ENCODE results near the gene MAMDC4.

The MAMDC4 gene

GRCh38 chr9:136849960-136850865 lies 1.9 kb upstream of the MAMDC4 start:
- DNase-seq (ENCODE audit: low spot score): no peak

- DNase-seq (ENCODE audit: low spot score): no peak
Observed at GRCh38 chr9:136850866-136851775, 1.0 kb upstream of the MAMDC4 start.

- no peak for DNase-seq (ENCODE audit: low spot score)
Observed at GRCh38 chr9:136852664-136853595, 784 bp downstream of the MAMDC4 start.

GRCh38 chr9:136853596-136854112 lies 1.5 kb downstream of the MAMDC4 start:
- no peak for DNase-seq (ENCODE audit: low spot score)

- no peak for DNase-seq (ENCODE audit: low spot score)
Observed at GRCh38 chr9:136854113-136854841, 2.1 kb downstream of the MAMDC4 start.

- DNase-seq (ENCODE audit: low spot score): no peak
Observed at GRCh38 chr9:136854842-136855460, 2.8 kb downstream of the MAMDC4 start.

- no peak for DNase-seq (ENCODE audit: low spot score)
Observed at GRCh38 chr9:136855461-136856078, 3.4 kb downstream of the MAMDC4 start.

GRCh38 chr9:136856079-136856476 lies 3.9 kb downstream of the MAMDC4 start:
- no peak for DNase-seq (ENCODE audit: low spot score)

GRCh38 chr9:136856541-136857141 lies 4.5 kb downstream of the MAMDC4 start:
- DNase-seq (ENCODE audit: low spot score): no peak

GRCh38 chr9:136857166-136857565 lies 5.0 kb downstream of the MAMDC4 start:
- no peak for DNase-seq (ENCODE audit: low spot score)

- DNase-seq (ENCODE audit: low spot score): no peak
Observed at GRCh38 chr9:136857581-136858412, 5.7 kb downstream of the MAMDC4 start.

GRCh38 chr9:136858452-136858843 lies 6.3 kb downstream of the MAMDC4 start:
- DNase-seq (ENCODE audit: low spot score): no peak

- DNase-seq (ENCODE audit: low spot score): no peak
Observed at GRCh38 chr9:136858844-136859757, 7.0 kb downstream of the MAMDC4 start.

- DNase-seq (ENCODE audit: low spot score): no peak
Observed at GRCh38 chr9:136860529-136860928, 8.4 kb downstream of the MAMDC4 start.

- no peak for DNase-seq (ENCODE audit: low spot score)
Observed at GRCh38 chr9:136860933-136861873, 9.1 kb downstream of the MAMDC4 start.

GRCh38 chr9:136861874-136862457 lies 9.8 kb downstream of the MAMDC4 start:
- DNase-seq (ENCODE audit: low spot score): no peak
